PFSK-1 (cell line): ENCODE measurements around the gene CD4.

Experiments used
- POLR2AphosphoS5 ChIP-seq: IDR thresholded peaks from 2 replicates; pipeline ENCODE4 v1.6.1; 2012; ENCODE audit warnings: low read depth, mild to moderate bottlenecking, control low read depth, low read length, moderate library complexity
- REST ChIP-seq, 2 experiments: IDR thresholded peaks; 2 replicates each; pipeline versions ENCODE4 v1.6.1 to v1.8.0; 2011 to 2012; ENCODE audit warnings: low read depth in 2 of 2, low read length in 2 of 2, control low read depth in 1 of 2, inconsistent platforms in 1 of 2, mild to moderate bottlenecking in 1 of 2, moderate library complexity in 1 of 2; ENCODE audit not compliant: insufficient read depth in 1 of 2
- TAF1 ChIP-seq: IDR thresholded peaks from 2 replicates; pipeline ENCODE4 v1.6.1; 2012; ENCODE audit warnings: low read length, control low read depth, borderline replicate concordance; ENCODE audit not compliant: insufficient read depth

- TF ChIP-seq REST (IDR thresholded peaks at IDR 0.05; ENCODE audit: insufficient read depth in 1 of 2, low read depth in 2 of 2, low read length in 2 of 2) (no peak), TAF1 (no peak), POLR2AphosphoS5 (no peak)
These were observed 19.7 kb downstream of the CD4 start for GRCh38 chr12:6809056-6809455.
